ENCODE measurements around the gene SLC66A2. TPM values are rescaled to one million over a fixed set of nuclear protein-coding genes. Genes with fewer than 3 reads are reported as not detected.

Gene SLC66A2
- total and polyA plus RNA-seq, 2 of the 13 experiments (the other 11 are each of a cell fraction or from before 2014, with no cell fraction given) = 33.5 to 41.9 TPM

- TF ChIP-seq MAX (IDR thresholded peaks at IDR 0.05) (peak; percentile 35; the same call in 1 of the 2 replicates), ZNF574 (CRISPR knock-in tag; IDR thresholded peaks at IDR 0.05) (0 out of 2 replicates have a peak, but pooled peaks have one; percentile 22), ZNF501 (CRISPR knock-in tag; IDR thresholded peaks at IDR 0.05) (peak; percentile 47; the same call in 1 of the 2 replicates), ZBTB21 (CRISPR knock-in tag; IDR thresholded peaks at IDR 0.05) (no peak), ZNF3 (CRISPR knock-in tag; IDR thresholded peaks at IDR 0.05) (no peak), BCLAF1 (IDR thresholded peaks at IDR 0.05) (no peak), TEAD3 (CRISPR knock-in tag; optimal IDR thresholded peaks at IDR 0.05; ENCODE audit: borderline replicate concordance) (peak; percentile 48), ZNF703 (CRISPR knock-in tag; IDR thresholded peaks at IDR 0.05; ENCODE audit: borderline replicate concordance) (no peak), BCL6 (CRISPR knock-in tag; IDR thresholded peaks at IDR 0.05) (peak; percentile 71), BRD4 (CRISPR knock-in tag; IDR thresholded peaks at IDR 0.05) (no peak), ZUFSP (CRISPR knock-in tag; IDR thresholded peaks at IDR 0.05; ENCODE audit: borderline replicate concordance) (no peak), ZNF768 (CRISPR knock-in tag; IDR thresholded peaks at IDR 0.05) (0 out of 2 replicates have a peak, but pooled peaks have one; percentile 12)
- TF ChIP-seq, protein P1, sequence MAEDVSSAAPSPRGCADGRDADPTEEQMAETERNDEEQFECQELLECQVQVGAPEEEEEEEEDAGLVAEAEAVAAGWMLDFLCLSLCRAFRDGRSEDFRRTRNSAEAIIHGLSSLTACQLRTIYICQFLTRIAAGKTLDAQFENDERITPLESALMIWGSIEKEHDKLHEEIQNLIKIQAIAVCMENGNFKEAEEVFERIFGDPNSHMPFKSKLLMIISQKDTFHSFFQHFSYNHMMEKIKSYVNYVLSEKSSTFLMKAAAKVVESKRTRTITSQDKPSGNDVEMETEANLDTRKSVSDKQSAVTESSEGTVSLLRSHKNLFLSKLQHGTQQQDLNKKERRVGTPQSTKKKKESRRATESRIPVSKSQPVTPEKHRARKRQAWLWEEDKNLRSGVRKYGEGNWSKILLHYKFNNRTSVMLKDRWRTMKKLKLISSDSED (CRISPR knock-in tag; IDR thresholded peaks at IDR 0.05) = no peak
Observed at GRCh38 chr18:79852561-79853302, 98.7 kb downstream of the SLC66A2 start (continued).
